ENCODE data around the gene GABRE.

The GABRE gene, protein sequence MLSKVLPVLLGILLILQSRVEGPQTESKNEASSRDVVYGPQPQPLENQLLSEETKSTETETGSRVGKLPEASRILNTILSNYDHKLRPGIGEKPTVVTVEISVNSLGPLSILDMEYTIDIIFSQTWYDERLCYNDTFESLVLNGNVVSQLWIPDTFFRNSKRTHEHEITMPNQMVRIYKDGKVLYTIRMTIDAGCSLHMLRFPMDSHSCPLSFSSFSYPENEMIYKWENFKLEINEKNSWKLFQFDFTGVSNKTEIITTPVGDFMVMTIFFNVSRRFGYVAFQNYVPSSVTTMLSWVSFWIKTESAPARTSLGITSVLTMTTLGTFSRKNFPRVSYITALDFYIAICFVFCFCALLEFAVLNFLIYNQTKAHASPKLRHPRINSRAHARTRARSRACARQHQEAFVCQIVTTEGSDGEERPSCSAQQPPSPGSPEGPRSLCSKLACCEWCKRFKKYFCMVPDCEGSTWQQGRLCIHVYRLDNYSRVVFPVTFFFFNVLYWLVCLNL

GRCh38 chrX:151974336-151975227 lies at the start of gene GABRE:
GABRE (minus strand) TSS chrX:151974676; CDS start chrX:151974625, 51 bp downstream.
- TF ChIP-seq, protein P1, sequence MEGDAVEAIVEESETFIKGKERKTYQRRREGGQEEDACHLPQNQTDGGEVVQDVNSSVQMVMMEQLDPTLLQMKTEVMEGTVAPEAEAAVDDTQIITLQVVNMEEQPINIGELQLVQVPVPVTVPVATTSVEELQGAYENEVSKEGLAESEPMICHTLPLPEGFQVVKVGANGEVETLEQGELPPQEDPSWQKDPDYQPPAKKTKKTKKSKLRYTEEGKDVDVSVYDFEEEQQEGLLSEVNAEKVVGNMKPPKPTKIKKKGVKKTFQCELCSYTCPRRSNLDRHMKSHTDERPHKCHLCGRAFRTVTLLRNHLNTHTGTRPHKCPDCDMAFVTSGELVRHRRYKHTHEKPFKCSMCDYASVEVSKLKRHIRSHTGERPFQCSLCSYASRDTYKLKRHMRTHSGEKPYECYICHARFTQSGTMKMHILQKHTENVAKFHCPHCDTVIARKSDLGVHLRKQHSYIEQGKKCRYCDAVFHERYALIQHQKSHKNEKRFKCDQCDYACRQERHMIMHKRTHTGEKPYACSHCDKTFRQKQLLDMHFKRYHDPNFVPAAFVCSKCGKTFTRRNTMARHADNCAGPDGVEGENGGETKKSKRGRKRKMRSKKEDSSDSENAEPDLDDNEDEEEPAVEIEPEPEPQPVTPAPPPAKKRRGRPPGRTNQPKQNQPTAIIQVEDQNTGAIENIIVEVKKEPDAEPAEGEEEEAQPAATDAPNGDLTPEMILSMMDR (IDR thresholded peaks at IDR 0.05; ENCODE audit: borderline replicate concordance, control extremely low read depth, extremely low read depth, insufficient read depth, missing control alignments), result no peak
- no peak for DNase-seq (ENCODE audit: low spot score)
- in situ Hi-C loops (cut with MboI; ENCODE audit: low sequenced_read_pairs, unreplicated experiment), result no loop called here

- in situ Hi-C loops (cut with MboI; ENCODE audit: low sequenced_read_pairs, unreplicated experiment), result no loop called here
- DNase-seq (ENCODE audit: low spot score), result no peak
Measured at GRCh38 chrX:152020888-152021287, 46.4 kb upstream of the GABRE start.

DNA sequence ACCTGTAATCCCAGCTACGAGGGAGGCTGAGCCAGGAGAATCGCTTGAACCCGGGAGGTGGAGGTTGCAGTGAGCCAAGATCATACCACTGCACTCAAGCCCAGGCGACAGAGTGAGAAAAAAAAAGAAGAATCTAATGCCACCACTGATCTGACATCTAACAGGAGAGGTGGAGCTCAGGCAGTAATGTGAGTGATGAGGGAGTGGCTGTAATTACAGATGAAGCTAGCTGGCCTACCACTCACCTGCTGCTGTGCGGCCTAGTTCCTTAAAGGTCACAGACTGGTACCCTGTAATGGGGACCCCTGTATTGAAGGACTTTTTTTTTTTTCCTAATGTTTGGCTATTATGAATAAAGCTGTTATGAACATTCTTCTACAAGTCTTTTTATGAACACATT lies 25.3 kb upstream of the GABRE start:
- TF ChIP-seq, protein P1 (IDR thresholded peaks at IDR 0.05; ENCODE audit: borderline replicate concordance, control extremely low read depth, extremely low read depth, insufficient read depth, missing control alignments), result no peak
- in situ Hi-C loops (cut with MboI; ENCODE audit: low sequenced_read_pairs, unreplicated experiment), result no loop called here
- DNase-seq (ENCODE audit: low spot score), result no peak

More at GRCh38 chrX:152020888-152021287, 46.4 kb upstream of the GABRE start:
- TF ChIP-seq, protein P1 (IDR thresholded peaks at IDR 0.05; ENCODE audit: borderline replicate concordance, control extremely low read depth, extremely low read depth, insufficient read depth, missing control alignments), result no peak

- in situ Hi-C loops (cut with MboI; ENCODE audit: low sequenced_read_pairs, unreplicated experiment), result no loop called here
- TF ChIP-seq, protein P1 (IDR thresholded peaks at IDR 0.05; ENCODE audit: borderline replicate concordance, control extremely low read depth, extremely low read depth, insufficient read depth, missing control alignments), result no peak
- DNase-seq (ENCODE audit: low spot score), result no peak
Measured at GRCh38 chrX:151997539-151997938, 23.1 kb upstream of the GABRE start.

- TF ChIP-seq, protein P1 (IDR thresholded peaks at IDR 0.05; ENCODE audit: borderline replicate concordance, control extremely low read depth, extremely low read depth, insufficient read depth, missing control alignments), result no peak
- DNase-seq (ENCODE audit: low spot score), result no peak
- in situ Hi-C loops (cut with MboI; ENCODE audit: low sequenced_read_pairs, unreplicated experiment), result no loop called here
Measured at GRCh38 chrX:151996347-151996746, 21.9 kb upstream of the GABRE start.

DNA sequence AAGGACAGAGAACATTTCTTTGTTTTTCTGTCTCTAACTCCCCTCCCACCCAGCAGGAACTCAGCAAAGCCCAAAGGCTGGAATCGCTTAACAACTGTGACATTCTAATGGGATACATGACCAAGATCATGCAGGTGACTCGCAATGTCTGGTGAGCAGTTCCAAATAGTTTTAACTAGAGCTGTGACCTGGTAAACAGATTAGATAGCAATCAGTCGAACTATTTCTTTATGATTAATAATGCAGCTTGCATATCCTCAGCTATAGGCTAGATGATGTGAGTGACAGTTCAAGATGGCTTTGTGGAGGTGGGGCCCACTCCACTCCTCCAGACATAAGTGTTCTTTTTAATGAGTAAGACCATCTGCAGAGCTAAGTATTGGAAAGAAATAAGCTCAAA lies 20.0 kb upstream of the GABRE start:
- TF ChIP-seq, protein P1 (IDR thresholded peaks at IDR 0.05; ENCODE audit: borderline replicate concordance, control extremely low read depth, extremely low read depth, insufficient read depth, missing control alignments), result no peak
- no peak for DNase-seq (ENCODE audit: low spot score)
- in situ Hi-C loops (cut with MboI; ENCODE audit: low sequenced_read_pairs, unreplicated experiment), result no loop called here
